SK-N-SH (cell line): ENCODE data around the gene KY.

ENCODE experiments used
- CTCF ChIP-seq: fragments of 200-600 bp; sonication (generic); IDR thresholded peaks from 2 replicates; pipeline ENCODE4 v1.6.1; 2017; ENCODE audit warnings: antibody characterized with exemption, mild to moderate bottlenecking, moderate library complexity
- ELF1 ChIP-seq: IDR thresholded peaks from 2 replicates; pipeline ENCODE4 v1.4.0; 2012
- EP300 ChIP-seq, 2 experiments: IDR thresholded peaks; 2 replicates each; pipeline versions ENCODE4 v1.4.0 to v1.6.1; 2012; ENCODE audit warnings: borderline replicate concordance in 1 of 2, low read depth in 1 of 2, low read length in 1 of 2
- JUND ChIP-seq: IDR thresholded peaks from 2 replicates; pipeline ENCODE4 v1.4.0; 2012
- POLR2AphosphoS5 ChIP-seq: IDR thresholded peaks from 2 replicates; pipeline ENCODE4 v1.6.1; 2012; ENCODE audit warnings: low read depth, low read length
- RCOR1 ChIP-seq: fragments of 150-350 bp; IDR thresholded peaks from 2 replicates; pipeline ENCODE4 v1.6.1; 2017; ENCODE audit warnings: antibody characterized with exemption, low read length
- RFX5 ChIP-seq: IDR thresholded peaks from 2 replicates; pipeline ENCODE4 v1.6.1; 2012; ENCODE audit warnings: mild to moderate bottlenecking, improper control_type of control experiment, low read length
- SIN3A ChIP-seq: IDR thresholded peaks from 2 replicates; pipeline ENCODE4 v1.6.1; 2012; ENCODE audit warnings: low read depth, mild to moderate bottlenecking, low read length, moderate library complexity, borderline replicate concordance
- YY1 ChIP-seq: IDR thresholded peaks from 2 replicates; pipeline ENCODE4 v1.4.0; 2012; ENCODE audit warnings: low read depth, mild to moderate bottlenecking
- TF ChIP-seq, protein P1 (sequence below): IDR thresholded peaks from 2 replicates; pipeline ENCODE4 v1.6.1; 2012; ENCODE audit warnings: mild to moderate bottlenecking, low read depth, low read length, moderate library complexity
- TF ChIP-seq, protein P2 (sequence below): fragments of 150-350 bp; IDR thresholded peaks from 2 replicates; pipeline ENCODE4 v1.6.1; 2017; ENCODE audit warnings: antibody characterized with exemption, low read length, low read depth, borderline replicate concordance
- TF ChIP-seq, protein P3 (sequence below): fragments of 150-350 bp; IDR thresholded peaks from 2 replicates; pipeline ENCODE4 v1.6.1; 2016; ENCODE audit warnings: mild to moderate bottlenecking, low read depth, low read length

DNA sequence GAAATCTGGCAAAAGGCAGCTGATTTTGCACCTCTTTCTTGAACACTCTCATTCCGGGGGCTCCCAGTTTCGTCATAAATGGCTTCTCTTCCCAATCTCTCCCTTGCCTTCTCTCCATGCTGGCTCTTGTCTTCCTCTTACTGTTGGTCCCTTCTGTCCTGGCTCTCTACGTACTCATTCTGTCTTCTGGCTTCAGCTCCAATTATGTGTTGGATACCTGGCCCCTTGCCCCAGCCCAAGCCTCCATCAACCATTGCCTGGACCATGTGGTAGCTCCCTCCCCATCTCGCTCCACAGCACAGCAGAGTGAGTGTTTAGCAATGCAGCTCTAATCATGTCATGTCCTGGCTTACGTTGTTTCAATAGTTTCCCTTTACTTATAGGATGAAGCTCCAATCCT is 21.7 kb upstream of the KY start:
- TF ChIP-seq SIN3A, result no peak
- TF ChIP-seq CTCF, result no peak
- no peak for TF ChIP-seq POLR2AphosphoS5
- no peak for TF ChIP-seq EP300 (IDR thresholded peaks at IDR 0.05; ENCODE audit: borderline replicate concordance in 1 of 2, low read depth in 1 of 2, low read length in 1 of 2)
- TF ChIP-seq, protein P1, sequence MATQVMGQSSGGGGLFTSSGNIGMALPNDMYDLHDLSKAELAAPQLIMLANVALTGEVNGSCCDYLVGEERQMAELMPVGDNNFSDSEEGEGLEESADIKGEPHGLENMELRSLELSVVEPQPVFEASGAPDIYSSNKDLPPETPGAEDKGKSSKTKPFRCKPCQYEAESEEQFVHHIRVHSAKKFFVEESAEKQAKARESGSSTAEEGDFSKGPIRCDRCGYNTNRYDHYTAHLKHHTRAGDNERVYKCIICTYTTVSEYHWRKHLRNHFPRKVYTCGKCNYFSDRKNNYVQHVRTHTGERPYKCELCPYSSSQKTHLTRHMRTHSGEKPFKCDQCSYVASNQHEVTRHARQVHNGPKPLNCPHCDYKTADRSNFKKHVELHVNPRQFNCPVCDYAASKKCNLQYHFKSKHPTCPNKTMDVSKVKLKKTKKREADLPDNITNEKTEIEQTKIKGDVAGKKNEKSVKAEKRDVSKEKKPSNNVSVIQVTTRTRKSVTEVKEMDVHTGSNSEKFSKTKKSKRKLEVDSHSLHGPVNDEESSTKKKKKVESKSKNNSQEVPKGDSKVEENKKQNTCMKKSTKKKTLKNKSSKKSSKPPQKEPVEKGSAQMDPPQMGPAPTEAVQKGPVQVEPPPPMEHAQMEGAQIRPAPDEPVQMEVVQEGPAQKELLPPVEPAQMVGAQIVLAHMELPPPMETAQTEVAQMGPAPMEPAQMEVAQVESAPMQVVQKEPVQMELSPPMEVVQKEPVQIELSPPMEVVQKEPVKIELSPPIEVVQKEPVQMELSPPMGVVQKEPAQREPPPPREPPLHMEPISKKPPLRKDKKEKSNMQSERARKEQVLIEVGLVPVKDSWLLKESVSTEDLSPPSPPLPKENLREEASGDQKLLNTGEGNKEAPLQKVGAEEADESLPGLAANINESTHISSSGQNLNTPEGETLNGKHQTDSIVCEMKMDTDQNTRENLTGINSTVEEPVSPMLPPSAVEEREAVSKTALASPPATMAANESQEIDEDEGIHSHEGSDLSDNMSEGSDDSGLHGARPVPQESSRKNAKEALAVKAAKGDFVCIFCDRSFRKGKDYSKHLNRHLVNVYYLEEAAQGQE, result no peak
- TF ChIP-seq RCOR1, result no peak
- no peak for TF ChIP-seq RFX5
- no peak for TF ChIP-seq YY1
- TF ChIP-seq, protein P2, sequence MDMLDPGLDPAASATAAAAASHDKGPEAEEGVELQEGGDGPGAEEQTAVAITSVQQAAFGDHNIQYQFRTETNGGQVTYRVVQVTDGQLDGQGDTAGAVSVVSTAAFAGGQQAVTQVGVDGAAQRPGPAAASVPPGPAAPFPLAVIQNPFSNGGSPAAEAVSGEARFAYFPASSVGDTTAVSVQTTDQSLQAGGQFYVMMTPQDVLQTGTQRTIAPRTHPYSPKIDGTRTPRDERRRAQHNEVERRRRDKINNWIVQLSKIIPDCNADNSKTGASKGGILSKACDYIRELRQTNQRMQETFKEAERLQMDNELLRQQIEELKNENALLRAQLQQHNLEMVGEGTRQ, result no peak
- TF ChIP-seq JUND, result no peak
- TF ChIP-seq, protein P3, sequence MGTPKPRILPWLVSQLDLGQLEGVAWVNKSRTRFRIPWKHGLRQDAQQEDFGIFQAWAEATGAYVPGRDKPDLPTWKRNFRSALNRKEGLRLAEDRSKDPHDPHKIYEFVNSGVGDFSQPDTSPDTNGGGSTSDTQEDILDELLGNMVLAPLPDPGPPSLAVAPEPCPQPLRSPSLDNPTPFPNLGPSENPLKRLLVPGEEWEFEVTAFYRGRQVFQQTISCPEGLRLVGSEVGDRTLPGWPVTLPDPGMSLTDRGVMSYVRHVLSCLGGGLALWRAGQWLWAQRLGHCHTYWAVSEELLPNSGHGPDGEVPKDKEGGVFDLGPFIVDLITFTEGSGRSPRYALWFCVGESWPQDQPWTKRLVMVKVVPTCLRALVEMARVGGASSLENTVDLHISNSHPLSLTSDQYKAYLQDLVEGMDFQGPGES, result no peak
- TF ChIP-seq ELF1, result no peak
